ENCODE measurements around the gene KIF1B. TPM values are rescaled to one million over a fixed set of nuclear protein-coding genes. Genes with fewer than 3 reads are reported as not detected.

Gene KIF1B
- total RNA-seq, 2 experiments from 2014 or later = 7.1 to 8.9 TPM

GRCh38 chr1:10211805-10212410, 1.5 kb downstream of the KIF1B start:
- peaks cover 38% of the 10 kb centered on the region for H3K4me1 Mint-ChIP-seq (ENCODE audit: low read depth)
- peak overlapping the region; percentile 71 for H3K4me3 Mint-ChIP-seq
- ATAC-seq = no peak
- no peak for TF ChIP-seq CTCF (IDR thresholded peaks at IDR 0.05)
- intact Hi-C loops (cut with micrococcal nuclease) = loop anchor here (10.0 kb wide), 1 partner anchor 123 kb away; no protein-coding TSS in a partner anchor
- ChIA-PET POLR2A (interaction anchor here (0.6 to 0.7 kb wide), 2 partner anchors 307 to 1198 kb away, joined by 4 read pairs; no protein-coding TSS in a partner anchor), CTCF (interaction anchor here (0.9 to 3.8 kb wide), 3 partner anchors 8 to 125 kb away, joined by 3 to 34 read pairs (median 4); no protein-coding TSS in a partner anchor)
- no peak overlapping the region for H3K27ac Mint-ChIP-seq
- no peak for DNase-seq
- no peaks in the 10 kb centered on the region for H3K36me3 Mint-ChIP-seq (ENCODE audit: low read depth)
- H3K27me3 Mint-ChIP-seq = no peaks in the 10 kb centered on the region
- no peaks in the 10 kb centered on the region for H3K9me3 Mint-ChIP-seq

- Mint-ChIP-seq H3K9me3 (no peaks in the 10 kb centered on the region), H3K36me3 (ENCODE audit: low read depth) (peaks cover under 1% of the 10 kb centered on the region), H3K27me3 (no peaks in the 10 kb centered on the region), H3K4me3 (peak overlapping the region; percentile 71), H3K27ac (no peak overlapping the region), H3K4me1 (ENCODE audit: low read depth) (peaks cover 39% of the 10 kb centered on the region)
- CTCF ChIA-PET = interaction anchor here (1.3 kb wide), 2 partner anchors 80 to 126 kb away, joined by 3 to 6 read pairs; no protein-coding TSS in a partner anchor
- intact Hi-C loops (cut with micrococcal nuclease) = loop anchor here (10.0 kb wide), 1 partner anchor 122 kb away; no protein-coding TSS in a partner anchor
- ATAC-seq = no peak
- POLR2A ChIA-PET = no interaction called here
- no peak for DNase-seq
- no peak for TF ChIP-seq CTCF (IDR thresholded peaks at IDR 0.05)
These were observed 2.1 kb downstream of the KIF1B start for GRCh38 chr1:10212476-10212875.

GRCh38 chr1:10213186-10213705, 2.9 kb downstream of the KIF1B start:
- no peak overlapping the region for H3K27ac Mint-ChIP-seq
- H3K27me3 Mint-ChIP-seq = no peaks in the 10 kb centered on the region
- peaks cover 1% of the 10 kb centered on the region for H3K36me3 Mint-ChIP-seq (ENCODE audit: low read depth)
- intact Hi-C loops (cut with micrococcal nuclease) = loop anchor here (10.0 kb wide), 1 partner anchor 122 kb away; no protein-coding TSS in a partner anchor
- ATAC-seq (no peak), DNase-seq (no peak)
- no peak overlapping the region for H3K4me3 Mint-ChIP-seq
- ChIA-PET CTCF (interaction anchor here (1.3 kb wide), 2 partner anchors 81 to 125 kb away, joined by 3 to 6 read pairs; no protein-coding TSS in a partner anchor), POLR2A (interaction anchor here (0.7 kb wide), 1 partner anchor 89 kb away, joined by 3 read pairs; no protein-coding TSS in a partner anchor)
- peaks cover 47% of the 10 kb centered on the region for H3K4me1 Mint-ChIP-seq (ENCODE audit: low read depth)
- no peak for TF ChIP-seq CTCF (IDR thresholded peaks at IDR 0.05)
- no peaks in the 10 kb centered on the region for H3K9me3 Mint-ChIP-seq

- DNase-seq (no peak), ATAC-seq (no peak)
- Mint-ChIP-seq H3K36me3 (ENCODE audit: low read depth) (peaks cover 1% of the 10 kb centered on the region), H3K9me3 (no peaks in the 10 kb centered on the region), H3K4me1 (ENCODE audit: low read depth) (peaks cover 40% of the 10 kb centered on the region), H3K27me3 (no peaks in the 10 kb centered on the region), H3K4me3 (peak overlapping the region; percentile 1), H3K27ac (no peak overlapping the region)
- TF ChIP-seq CTCF (IDR thresholded peaks at IDR 0.05) = no peak
- intact Hi-C loops (cut with micrococcal nuclease) = loop anchor here (10.0 kb wide), 1 partner anchor 119 kb away; no protein-coding TSS in a partner anchor
- POLR2A ChIA-PET = no interaction called here
- CTCF ChIA-PET = interaction anchor here (0.9 to 2.6 kb wide), 3 partner anchors 11 to 122 kb away, joined by 3 to 7 read pairs (median 3); no protein-coding TSS in a partner anchor
These were observed 5.8 kb downstream of the KIF1B start for GRCh38 chr1:10216090-10216749.
